ENCODE data around the gene PSMG3.

DNA sequence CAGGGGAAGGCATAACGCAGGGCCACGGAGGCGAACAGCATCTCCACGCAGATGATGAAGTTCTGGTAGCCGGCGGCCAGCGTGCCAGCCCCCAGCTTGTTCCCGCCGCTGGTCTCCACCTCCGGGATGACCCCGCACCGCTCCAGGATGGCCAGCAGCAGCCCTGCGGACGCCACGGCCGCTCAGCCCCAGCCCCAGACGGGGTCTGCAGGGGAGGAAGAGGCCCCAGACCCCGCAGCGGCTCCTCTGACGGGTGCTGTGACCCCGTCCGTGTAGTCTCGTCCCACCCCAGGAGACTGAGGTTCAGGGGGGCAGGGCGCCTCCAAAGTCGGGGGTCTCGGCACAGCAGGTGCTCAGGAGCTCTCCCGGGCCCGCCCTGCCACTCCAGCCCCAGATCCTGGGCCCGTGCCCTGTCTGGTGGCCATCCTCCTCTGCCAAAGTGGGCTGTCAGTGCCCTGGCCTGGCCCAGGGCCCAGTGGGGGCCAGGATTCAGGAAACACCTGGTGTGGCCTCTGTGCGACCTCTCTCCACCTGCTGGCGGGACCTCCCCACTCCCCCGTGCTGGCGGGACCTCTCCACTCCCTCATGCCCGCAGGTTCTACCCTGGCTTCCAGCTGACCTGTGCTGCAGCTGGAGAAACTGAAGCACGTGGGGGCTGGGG is 21.9 kb downstream of the PSMG3 start:
- TF ChIP-seq, protein P1, sequence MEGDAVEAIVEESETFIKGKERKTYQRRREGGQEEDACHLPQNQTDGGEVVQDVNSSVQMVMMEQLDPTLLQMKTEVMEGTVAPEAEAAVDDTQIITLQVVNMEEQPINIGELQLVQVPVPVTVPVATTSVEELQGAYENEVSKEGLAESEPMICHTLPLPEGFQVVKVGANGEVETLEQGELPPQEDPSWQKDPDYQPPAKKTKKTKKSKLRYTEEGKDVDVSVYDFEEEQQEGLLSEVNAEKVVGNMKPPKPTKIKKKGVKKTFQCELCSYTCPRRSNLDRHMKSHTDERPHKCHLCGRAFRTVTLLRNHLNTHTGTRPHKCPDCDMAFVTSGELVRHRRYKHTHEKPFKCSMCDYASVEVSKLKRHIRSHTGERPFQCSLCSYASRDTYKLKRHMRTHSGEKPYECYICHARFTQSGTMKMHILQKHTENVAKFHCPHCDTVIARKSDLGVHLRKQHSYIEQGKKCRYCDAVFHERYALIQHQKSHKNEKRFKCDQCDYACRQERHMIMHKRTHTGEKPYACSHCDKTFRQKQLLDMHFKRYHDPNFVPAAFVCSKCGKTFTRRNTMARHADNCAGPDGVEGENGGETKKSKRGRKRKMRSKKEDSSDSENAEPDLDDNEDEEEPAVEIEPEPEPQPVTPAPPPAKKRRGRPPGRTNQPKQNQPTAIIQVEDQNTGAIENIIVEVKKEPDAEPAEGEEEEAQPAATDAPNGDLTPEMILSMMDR (conservative IDR thresholded peaks at IDR 0.05; ENCODE audit: low read depth in 2 of 2), result no peak
- TF ChIP-seq, protein P2, sequence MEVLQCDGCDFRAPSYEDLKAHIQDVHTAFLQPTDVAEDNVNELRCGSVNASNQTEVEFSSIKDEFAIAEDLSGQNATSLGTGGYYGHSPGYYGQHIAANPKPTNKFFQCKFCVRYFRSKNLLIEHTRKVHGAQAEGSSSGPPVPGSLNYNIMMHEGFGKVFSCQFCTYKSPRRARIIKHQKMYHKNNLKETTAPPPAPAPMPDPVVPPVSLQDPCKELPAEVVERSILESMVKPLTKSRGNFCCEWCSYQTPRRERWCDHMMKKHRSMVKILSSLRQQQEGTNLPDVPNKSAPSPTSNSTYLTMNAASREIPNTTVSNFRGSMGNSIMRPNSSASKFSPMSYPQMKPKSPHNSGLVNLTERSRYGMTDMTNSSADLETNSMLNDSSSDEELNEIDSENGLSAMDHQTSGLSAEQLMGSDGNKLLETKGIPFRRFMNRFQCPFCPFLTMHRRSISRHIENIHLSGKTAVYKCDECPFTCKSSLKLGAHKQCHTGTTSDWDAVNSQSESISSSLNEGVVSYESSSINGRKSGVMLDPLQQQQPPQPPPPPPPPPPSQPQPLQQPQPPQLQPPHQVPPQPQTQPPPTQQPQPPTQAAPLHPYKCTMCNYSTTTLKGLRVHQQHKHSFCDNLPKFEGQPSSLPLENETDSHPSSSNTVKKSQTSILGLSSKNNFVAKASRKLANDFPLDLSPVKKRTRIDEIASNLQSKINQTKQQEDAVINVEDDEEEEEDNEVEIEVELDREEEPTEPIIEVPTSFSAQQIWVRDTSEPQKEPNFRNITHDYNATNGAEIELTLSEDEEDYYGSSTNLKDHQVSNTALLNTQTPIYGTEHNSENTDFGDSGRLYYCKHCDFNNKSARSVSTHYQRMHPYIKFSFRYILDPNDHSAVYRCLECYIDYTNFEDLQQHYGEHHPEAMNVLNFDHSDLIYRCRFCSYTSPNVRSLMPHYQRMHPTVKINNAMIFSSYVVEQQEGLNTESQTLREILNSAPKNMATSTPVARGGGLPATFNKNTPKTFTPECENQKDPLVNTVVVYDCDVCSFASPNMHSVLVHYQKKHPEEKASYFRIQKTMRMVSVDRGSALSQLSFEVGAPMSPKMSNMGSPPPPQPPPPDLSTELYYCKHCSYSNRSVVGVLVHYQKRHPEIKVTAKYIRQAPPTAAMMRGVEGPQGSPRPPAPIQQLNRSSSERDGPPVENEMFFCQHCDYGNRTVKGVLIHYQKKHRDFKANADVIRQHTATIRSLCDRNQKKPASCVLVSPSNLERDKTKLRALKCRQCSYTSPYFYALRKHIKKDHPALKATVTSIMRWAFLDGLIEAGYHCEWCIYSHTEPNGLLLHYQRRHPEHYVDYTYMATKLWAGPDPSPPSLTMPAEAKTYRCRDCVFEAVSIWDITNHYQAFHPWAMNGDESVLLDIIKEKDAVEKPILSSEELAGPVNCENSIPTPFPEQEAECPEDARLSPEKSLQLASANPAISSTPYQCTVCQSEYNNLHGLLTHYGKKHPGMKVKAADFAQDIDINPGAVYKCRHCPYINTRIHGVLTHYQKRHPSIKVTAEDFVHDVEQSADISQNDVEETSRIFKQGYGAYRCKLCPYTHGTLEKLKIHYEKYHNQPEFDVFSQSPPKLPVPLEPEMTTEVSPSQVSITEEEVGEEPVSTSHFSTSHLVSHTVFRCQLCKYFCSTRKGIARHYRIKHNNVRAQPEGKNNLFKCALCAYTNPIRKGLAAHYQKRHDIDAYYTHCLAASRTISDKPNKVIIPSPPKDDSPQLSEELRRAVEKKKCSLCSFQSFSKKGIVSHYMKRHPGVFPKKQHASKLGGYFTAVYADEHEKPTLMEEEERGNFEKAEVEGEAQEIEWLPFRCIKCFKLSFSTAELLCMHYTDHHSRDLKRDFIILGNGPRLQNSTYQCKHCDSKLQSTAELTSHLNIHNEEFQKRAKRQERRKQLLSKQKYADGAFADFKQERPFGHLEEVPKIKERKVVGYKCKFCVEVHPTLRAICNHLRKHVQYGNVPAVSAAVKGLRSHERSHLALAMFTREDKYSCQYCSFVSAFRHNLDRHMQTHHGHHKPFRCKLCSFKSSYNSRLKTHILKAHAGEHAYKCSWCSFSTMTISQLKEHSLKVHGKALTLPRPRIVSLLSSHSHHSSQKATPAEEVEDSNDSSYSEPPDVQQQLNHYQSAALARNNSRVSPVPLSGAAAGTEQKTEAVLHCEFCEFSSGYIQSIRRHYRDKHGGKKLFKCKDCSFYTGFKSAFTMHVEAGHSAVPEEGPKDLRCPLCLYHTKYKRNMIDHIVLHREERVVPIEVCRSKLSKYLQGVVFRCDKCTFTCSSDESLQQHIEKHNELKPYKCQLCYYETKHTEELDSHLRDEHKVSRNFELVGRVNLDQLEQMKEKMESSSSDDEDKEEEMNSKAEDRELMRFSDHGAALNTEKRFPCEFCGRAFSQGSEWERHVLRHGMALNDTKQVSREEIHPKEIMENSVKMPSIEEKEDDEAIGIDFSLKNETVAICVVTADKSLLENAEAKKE (CRISPR knock-in tag; IDR thresholded peaks at IDR 0.05), result no peak
- TF ChIP-seq POLR2AphosphoS5 (IDR thresholded peaks at IDR 0.05; ENCODE audit: low read depth), result no peak
- no peak for TF ChIP-seq EZH2 (IDR thresholded peaks at IDR 0.05; ENCODE audit: low read depth, unreplicated experiment)
